GM12872 (cell line): Measurements from ENCODE around the gene CRAT.

Experiments used
- TF ChIP-seq, protein P1 (sequence below): IDR thresholded peaks from 3 replicates; pipeline ENCODE4 v1.5.1; 2011; ENCODE audit warnings: low read depth, mild to moderate bottlenecking, low read length, moderate library complexity; ENCODE audit not compliant: insufficient read depth

CRAT gene

DNA sequence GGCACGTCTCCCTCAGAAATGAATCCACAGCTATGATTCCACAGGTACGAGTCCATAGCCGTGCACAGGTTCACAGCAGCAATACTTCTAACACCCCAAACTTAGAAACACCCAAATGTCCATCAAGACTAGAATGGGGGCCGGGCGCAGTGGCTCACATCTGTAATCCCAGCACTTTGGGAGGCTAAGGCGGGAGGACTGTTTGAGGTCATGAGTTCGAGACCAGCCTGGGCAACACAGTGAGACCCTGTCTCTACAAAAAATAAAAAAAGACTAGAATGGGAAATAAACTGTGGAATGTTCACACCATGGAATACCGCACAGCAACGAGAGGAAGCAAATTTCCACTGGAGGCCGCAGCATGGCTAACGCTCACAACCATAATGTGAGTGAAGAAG lies 34.0 kb downstream of the CRAT start:
- TF ChIP-seq, protein P1, sequence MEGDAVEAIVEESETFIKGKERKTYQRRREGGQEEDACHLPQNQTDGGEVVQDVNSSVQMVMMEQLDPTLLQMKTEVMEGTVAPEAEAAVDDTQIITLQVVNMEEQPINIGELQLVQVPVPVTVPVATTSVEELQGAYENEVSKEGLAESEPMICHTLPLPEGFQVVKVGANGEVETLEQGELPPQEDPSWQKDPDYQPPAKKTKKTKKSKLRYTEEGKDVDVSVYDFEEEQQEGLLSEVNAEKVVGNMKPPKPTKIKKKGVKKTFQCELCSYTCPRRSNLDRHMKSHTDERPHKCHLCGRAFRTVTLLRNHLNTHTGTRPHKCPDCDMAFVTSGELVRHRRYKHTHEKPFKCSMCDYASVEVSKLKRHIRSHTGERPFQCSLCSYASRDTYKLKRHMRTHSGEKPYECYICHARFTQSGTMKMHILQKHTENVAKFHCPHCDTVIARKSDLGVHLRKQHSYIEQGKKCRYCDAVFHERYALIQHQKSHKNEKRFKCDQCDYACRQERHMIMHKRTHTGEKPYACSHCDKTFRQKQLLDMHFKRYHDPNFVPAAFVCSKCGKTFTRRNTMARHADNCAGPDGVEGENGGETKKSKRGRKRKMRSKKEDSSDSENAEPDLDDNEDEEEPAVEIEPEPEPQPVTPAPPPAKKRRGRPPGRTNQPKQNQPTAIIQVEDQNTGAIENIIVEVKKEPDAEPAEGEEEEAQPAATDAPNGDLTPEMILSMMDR: no peak

DNA sequence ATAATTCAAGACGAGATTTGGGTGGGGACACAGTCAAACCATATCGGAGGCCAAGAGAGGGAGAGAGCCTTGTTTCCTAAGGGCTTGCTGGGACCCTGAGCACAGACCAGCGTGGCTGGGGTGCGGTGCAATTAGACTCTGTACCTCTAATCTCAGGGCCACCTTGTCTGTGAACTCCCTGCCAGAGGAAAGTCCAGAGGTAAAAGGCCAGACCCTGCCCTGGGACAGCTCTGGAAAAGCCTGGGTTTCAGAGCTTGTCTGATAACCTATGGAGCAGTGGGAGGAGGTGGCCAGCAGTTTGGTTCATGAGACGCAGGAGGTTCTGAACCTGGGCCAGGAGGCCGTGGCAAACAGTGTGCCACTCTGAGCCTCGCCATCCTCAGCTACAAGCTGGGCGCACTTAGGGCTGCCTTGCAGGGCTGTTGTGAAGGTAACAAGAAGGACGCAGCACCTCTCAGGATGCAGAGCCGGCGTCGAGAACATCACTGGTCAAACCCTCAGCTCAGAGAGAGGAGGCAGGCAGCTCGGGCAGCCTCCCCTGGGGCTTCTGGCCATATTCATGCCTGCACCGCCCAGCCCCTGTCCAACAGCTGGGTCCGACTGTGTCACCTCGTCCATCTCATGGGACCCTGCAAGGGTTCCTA lies 34.5 kb downstream of the CRAT start:
- TF ChIP-seq, protein P1: no peak

DNA sequence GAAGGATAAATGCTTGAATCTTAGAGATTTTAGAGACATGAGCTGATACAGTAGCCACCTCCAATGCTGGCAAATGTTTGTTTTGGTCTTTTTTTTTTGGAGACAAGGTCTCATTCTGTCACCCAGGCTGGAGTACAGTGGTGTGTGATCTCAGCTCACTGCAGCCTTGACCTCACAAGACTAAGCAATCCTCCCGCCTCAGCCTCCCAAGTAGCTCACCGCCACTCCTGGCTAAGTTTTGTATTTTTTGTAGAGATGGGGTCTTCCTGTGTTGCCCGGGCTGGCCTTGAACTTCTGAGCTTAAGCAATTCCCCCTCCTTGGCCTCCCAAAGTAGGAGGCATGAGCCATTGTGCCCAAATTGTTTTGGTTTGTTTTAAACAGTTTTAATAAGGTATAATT lies 36.5 kb downstream of the CRAT start:
- TF ChIP-seq, protein P1: no peak

DNA sequence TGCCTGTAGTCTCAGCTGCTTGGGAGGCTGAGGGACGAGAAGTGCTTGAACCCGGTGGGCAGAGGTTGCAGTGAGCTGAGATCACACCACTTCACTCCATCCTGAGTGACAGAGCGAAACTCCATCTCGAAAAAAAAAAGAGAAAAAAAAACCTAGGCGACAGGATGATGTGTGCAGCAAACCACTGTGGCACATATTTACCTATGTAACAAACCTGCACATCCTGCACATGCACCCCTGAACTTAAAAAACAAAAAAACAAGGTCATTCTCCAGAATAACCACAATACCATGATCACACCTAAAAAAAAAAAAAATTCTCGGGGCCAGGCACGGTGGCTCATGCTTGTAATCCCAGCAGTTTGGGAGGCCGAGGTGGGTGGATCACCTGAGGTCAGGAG lies 37.2 kb downstream of the CRAT start:
- TF ChIP-seq, protein P1: no peak

DNA sequence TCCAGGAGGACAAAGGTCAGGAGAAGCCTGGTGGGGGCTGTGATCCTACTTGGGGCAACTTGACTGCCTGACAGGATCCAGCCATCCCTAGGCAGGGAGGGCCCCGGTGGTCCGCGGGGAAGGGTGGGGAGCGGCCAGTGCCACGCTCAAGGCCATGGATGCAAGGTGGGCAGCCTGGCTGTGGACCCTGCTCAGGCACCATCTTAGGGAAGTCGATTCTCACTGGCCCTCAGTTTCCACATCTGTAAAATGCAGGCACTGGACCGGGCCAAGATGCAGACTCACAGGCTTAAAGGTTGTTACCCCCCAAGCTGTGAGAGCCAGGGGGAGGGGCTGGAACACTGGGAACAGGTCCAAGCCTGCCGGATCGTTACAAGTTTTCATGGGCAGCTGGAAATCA lies 38.4 kb downstream of the CRAT start:
- TF ChIP-seq, protein P1: no peak

DNA sequence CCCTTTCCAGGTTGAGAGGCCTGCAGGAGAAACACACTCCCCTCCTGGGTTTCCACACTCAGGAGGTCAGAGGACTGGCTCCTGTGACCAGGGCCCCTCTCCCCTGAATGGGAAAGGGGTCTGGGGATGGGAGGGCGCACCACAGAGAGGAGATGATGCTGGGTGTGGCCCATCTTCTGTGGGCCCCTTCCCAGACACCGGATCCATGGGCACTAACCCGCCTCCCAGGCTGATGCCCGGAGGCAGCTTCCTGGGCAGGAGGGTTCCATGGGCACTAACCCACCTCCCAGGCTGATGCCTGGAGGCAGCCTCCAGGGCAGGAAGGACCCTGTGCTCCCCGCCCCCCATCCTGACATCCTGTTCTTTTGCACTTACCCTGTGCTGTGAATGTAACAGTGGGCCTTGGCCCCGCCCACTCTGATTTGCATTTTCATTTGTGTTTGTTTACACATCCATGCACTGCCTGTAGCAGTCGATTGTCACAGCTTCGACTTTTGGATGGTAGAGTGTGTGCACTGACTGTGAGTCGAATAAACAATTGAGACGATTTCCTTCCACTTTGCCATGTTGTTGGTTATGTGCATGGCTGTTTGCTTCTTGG lies 39.0 kb downstream of the CRAT start:
- TF ChIP-seq, protein P1: no peak

DNA sequence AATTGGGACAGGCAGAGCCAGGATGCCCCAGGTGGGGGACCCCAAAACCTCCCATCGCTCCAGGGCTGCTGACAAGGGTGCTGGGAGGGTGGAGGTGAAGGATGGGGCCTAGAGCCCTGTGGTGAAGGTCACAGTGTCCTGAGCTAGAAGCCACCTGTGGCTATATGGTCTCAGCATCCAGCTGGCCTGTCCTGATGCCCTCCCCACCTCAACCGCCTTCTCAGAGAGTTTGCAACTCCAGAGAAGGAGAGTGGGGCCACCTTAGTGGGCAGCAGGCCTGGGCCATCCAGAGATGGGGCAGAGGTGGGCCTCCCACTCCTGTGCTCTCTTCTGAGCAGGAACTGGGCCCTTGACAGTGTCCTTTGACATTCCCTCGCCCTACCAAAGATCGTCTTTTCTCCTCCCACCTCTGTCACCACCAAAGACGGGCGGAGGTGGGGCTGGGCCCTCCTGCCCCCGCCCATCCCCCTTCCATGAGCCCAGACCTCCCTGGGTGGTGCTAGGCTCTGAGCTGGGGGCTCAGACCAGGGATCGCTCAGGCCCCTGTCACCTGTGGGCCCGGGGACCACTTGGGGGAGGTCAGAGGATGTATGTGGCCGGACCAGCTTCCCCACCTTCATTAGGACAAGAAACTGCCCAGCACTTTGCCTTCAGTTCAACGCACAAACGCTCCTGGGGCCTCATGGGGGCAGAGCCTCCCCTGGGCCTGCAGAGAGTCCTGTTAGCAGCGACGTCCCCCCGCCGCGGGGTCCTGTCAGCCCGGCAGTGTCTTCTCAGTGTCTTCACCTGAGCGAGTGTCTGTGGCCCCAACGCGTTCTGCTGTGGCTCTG lies 39.7 kb downstream of the CRAT start:
- TF ChIP-seq, protein P1: no peak
